H9 (cell line): ENCODE data around the gene GALNT15. TPM values are rescaled to one million over a fixed set of nuclear protein-coding genes. Genes with fewer than 3 reads are reported as not detected.

Experiments used
- DNase-seq: peaks from one replicate; pipeline ENCODE4 v3.0.0-alpha.2; 2017
- H2AFZ ChIP-seq: one replicate; pipeline ENCODE4 v1.6.1; 2013; ENCODE audit warnings: mild to moderate bottlenecking, low read length, control low read depth, moderate library complexity
- H2AK5ac ChIP-seq: 2 replicates; pipeline ENCODE4 v1.6.1; 2013; ENCODE audit warnings: low read length, control low read depth, mixed read lengths; ENCODE audit not compliant: insufficient read length
- H2BK120ac ChIP-seq: one replicate; pipeline ENCODE4 v1.6.1; 2013; ENCODE audit warnings: low read depth, mild to moderate bottlenecking, low read length, control low read depth, inconsistent platforms; ENCODE audit not compliant: poor library complexity, severe bottlenecking
- H2BK12ac ChIP-seq: 2 replicates; pipeline ENCODE4 v1.6.1; 2013; ENCODE audit warnings: low read length, control low read depth, mixed read lengths, low read depth; ENCODE audit not compliant: insufficient read length
- H2BK15ac ChIP-seq: 2 replicates; pipeline ENCODE4 v1.6.1; 2013; ENCODE audit warnings: low read depth, low read length, control low read depth
- H2BK20ac ChIP-seq: one replicate; pipeline ENCODE4 v1.6.1; 2013; ENCODE audit warnings: low read depth, mild to moderate bottlenecking, low read length, control low read depth, inconsistent platforms; ENCODE audit not compliant: poor library complexity, severe bottlenecking
- H2BK5ac ChIP-seq: 2 replicates; pipeline ENCODE4 v1.6.1; 2013; ENCODE audit warnings: low read length, control low read depth, mixed read lengths; ENCODE audit not compliant: insufficient read length
- H3K14ac ChIP-seq: 2 replicates; pipeline ENCODE4 v1.6.1; 2013; ENCODE audit warnings: low read length, control low read depth; ENCODE audit not compliant: insufficient read depth
- H3K18ac ChIP-seq: 2 replicates; pipeline ENCODE4 v1.6.1; 2013; ENCODE audit warnings: low read depth, mild to moderate bottlenecking, mixed read lengths, low read length, control low read depth; ENCODE audit not compliant: insufficient read length
- H3K23ac ChIP-seq: 2 replicates; pipeline ENCODE4 v1.6.1; 2013; ENCODE audit warnings: low read length, control low read depth, mixed read lengths, low read depth; ENCODE audit not compliant: insufficient read length
- H3K23me2 ChIP-seq: 2 replicates; pipeline ENCODE4 v1.6.1; 2013; ENCODE audit warnings: low read depth, mild to moderate bottlenecking, mixed read lengths, low read length, control low read depth; ENCODE audit not compliant: insufficient read length, poor library complexity, severe bottlenecking
- H3K27ac ChIP-seq: 2 replicates; pipeline ENCODE4 v1.5.1; 2013; ENCODE audit warnings: low read length, control low read depth, mixed read lengths, low read depth; ENCODE audit not compliant: insufficient read length
- H3K27me3 ChIP-seq: 2 replicates; pipeline ENCODE4 v1.6.1; 2013; ENCODE audit warnings: low read length, control low read depth, inconsistent platforms; ENCODE audit not compliant: insufficient read depth
- H3K4ac ChIP-seq: 2 replicates; pipeline ENCODE4 v1.6.1; 2013; ENCODE audit warnings: low read depth, mild to moderate bottlenecking, control low read depth, inconsistent platforms, low read length, moderate library complexity
- H3K4me1 ChIP-seq: 2 replicates; pipeline ENCODE4 v1.6.1; 2013; ENCODE audit warnings: low read length, control low read depth, inconsistent platforms; ENCODE audit not compliant: insufficient read depth
- H3K4me2 ChIP-seq: 2 replicates; pipeline ENCODE4 v1.6.1; 2013; ENCODE audit warnings: low read length, control low read depth, mixed read lengths; ENCODE audit not compliant: insufficient read length, insufficient read depth
- H3K56ac ChIP-seq: 2 replicates; pipeline ENCODE4 v1.6.1; 2013; ENCODE audit warnings: low read depth, mild to moderate bottlenecking, mixed read lengths, low read length, control low read depth; ENCODE audit not compliant: insufficient read length
- H3K79me1 ChIP-seq: 2 replicates; pipeline ENCODE4 v1.6.1; 2013; ENCODE audit warnings: low read depth, mild to moderate bottlenecking, moderate library complexity, low read length, control low read depth, inconsistent platforms; ENCODE audit not compliant: insufficient read depth, poor library complexity, severe bottlenecking
- H3K79me2 ChIP-seq: 2 replicates; pipeline ENCODE4 v1.6.1; 2013; ENCODE audit warnings: low read length, control low read depth, inconsistent platforms; ENCODE audit not compliant: insufficient read depth
- H3K9ac ChIP-seq: 2 replicates; pipeline ENCODE4 v1.6.1; 2013; ENCODE audit warnings: low read length, control low read depth, mixed read lengths; ENCODE audit not compliant: insufficient read length; ENCODE audit errors: extremely low read depth
- H3K9me3 ChIP-seq: one replicate; pipeline ENCODE4 v1.6.1; 2013; ENCODE audit warnings: low read depth, low read length, inconsistent platforms; ENCODE audit not compliant: control insufficient read depth
- H3T11ph ChIP-seq: one replicate; pipeline ENCODE4 v1.6.1; 2013; ENCODE audit warnings: mild to moderate bottlenecking, low read length, control low read depth, inconsistent platforms
- H4K20me1 ChIP-seq: one replicate; pipeline ENCODE4 v1.6.1; 2013; ENCODE audit not compliant: control insufficient read depth, insufficient read length, insufficient read depth
- H4K5ac ChIP-seq: 2 replicates; pipeline ENCODE4 v1.6.1; 2013; ENCODE audit warnings: low read depth, mild to moderate bottlenecking, mixed read lengths, low read length, control low read depth; ENCODE audit not compliant: insufficient read length
- H4K8ac ChIP-seq: replicated peaks from 2 replicates; pipeline ENCODE4 v1.6.1; 2013; ENCODE audit warnings: low read length, control low read depth, mixed read lengths, low read depth; ENCODE audit not compliant: insufficient read length
- H4K91ac ChIP-seq: 2 replicates; pipeline ENCODE4 v1.6.1; 2013; ENCODE audit warnings: low read depth, mild to moderate bottlenecking, moderate library complexity, mixed read lengths, low read length, control low read depth; ENCODE audit not compliant: insufficient read length
- H3K27ac Mint-ChIP-seq, 3 experiments: 2 replicates in 2 of 3; 3 replicates in 1 of 3; pipeline ENCODE4 v1.8.0; 2020 to 2021; ENCODE audit warnings: mixed read lengths in 3 of 3, mild to moderate bottlenecking in 1 of 3, moderate library complexity in 1 of 3
- H3K27me3 Mint-ChIP-seq: 2 replicates; pipeline ENCODE4 v1.8.0; 2021; ENCODE audit warnings: low read depth, mild to moderate bottlenecking, moderate library complexity, mixed read lengths
- H3K36me3 Mint-ChIP-seq, 3 experiments: 2 replicates in 2 of 3; 3 replicates in 1 of 3; pipeline ENCODE4 v1.8.0; 2020 to 2021; ENCODE audit warnings: low read depth in 3 of 3, mixed read lengths in 3 of 3; ENCODE audit not compliant: insufficient read depth in 1 of 3
- H3K4me1 Mint-ChIP-seq, 2 experiments: 2 replicates each; pipeline ENCODE4 v1.8.0; 2020; ENCODE audit warnings: mixed read lengths in 2 of 2
- H3K4me3 Mint-ChIP-seq, 2 experiments: 2 replicates in 1 of 2; 3 replicates in 1 of 2; pipeline ENCODE4 v1.8.0; 2020 to 2021; ENCODE audit warnings: mild to moderate bottlenecking in 2 of 2, mixed read lengths in 2 of 2, moderate library complexity in 1 of 2
- H3K9me3 Mint-ChIP-seq, 2 experiments: 2 replicates in 1 of 2; 3 replicates in 1 of 2; pipeline ENCODE4 v1.8.0; 2020; ENCODE audit warnings: mild to moderate bottlenecking in 2 of 2, mixed read lengths in 2 of 2, moderate library complexity in 1 of 2
- CTCF ChIP-seq: fragments of 200-600 bp; sonication (generic); conservative IDR thresholded peaks from 3 replicates; pipeline ENCODE4 v1.8.0; 2021; ENCODE audit warnings: antibody characterized with exemption, mild to moderate bottlenecking
- WGBS: extraction: QIAGEN DNeasy Blood & Tissue Kit; methylation state at CpG from one replicate; pipeline ENCODE4 v1.1.7; 2013; ENCODE audit warnings: missing lambda C conversion rate, low lambda C conversion rate, mixed read lengths; ENCODE audit not compliant: insufficient read length; ENCODE audit errors: extremely low coverage; 5-methylcytosine and 5-hydroxymethylcytosine counted together
- total RNA-seq: library from RNA; stranded (reverse); gene quantifications from 2 replicates; pipeline ENCODE4 v1.2.1, GENCODE V29; 2021

GALNT15 gene
- total RNA-seq, 1 experiment from 2014 or later = 0.04 TPM

DNA sequence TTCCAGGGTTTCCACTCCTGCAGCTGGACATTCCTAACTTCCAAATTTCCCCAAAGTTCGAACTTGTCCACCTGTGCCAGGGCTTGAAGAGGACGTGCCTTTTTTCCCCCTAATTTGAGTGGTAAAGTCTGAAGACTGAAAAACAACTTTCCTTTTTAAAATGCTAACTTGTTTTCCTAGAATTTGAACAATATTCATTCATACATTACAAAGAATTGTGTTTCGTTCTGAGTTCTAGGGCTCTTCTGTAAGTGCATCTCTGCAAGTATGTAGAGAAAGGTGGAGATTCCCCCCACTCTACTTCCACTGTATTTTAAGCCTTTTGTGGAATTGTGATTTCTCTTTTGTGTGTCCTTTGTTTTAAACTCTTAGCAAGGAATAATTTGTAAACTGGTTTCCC, 80.8 kb downstream of the GALNT15 start:
- no peak overlapping the region for H3K56ac ChIP-seq
- H3K36me3 Mint-ChIP-seq = peaks cover 3 to 7% (median 7%) of the 10 kb centered on the region in 3 experiments; a peak in 4 of 7 replicates
- H3K23ac ChIP-seq = no peak overlapping the region
- H2BK120ac ChIP-seq = no peak overlapping the region
- H3K23me2 ChIP-seq = no peaks in the 10 kb centered on the region
- no peaks in the 10 kb centered on the region for H3K4me1 Mint-ChIP-seq
- no peak overlapping the region for H3K27ac ChIP-seq
- no peak overlapping the region for H4K8ac ChIP-seq
- no peak overlapping the region for H3K14ac ChIP-seq
- H3T11ph ChIP-seq = no peak overlapping the region
- no peak overlapping the region for H3K4ac ChIP-seq
- TF ChIP-seq CTCF = no peak
- H3K9me3 Mint-ChIP-seq = no peaks in the 10 kb centered on the region
- no CpG with 5 or more reads among the region's 3 CpGs for WGBS
- no peak overlapping the region for H4K5ac ChIP-seq
- no peaks in the 10 kb centered on the region for H3K79me1 ChIP-seq
- no peak overlapping the region for H2BK15ac ChIP-seq
- no peak overlapping the region for H2BK5ac ChIP-seq
- no peak overlapping the region for H3K18ac ChIP-seq
- no peaks in the 10 kb centered on the region for H3K9me3 ChIP-seq
- no peak overlapping the region for H2BK12ac ChIP-seq
- no peak overlapping the region for H3K4me3 Mint-ChIP-seq
- no peak for DNase-seq
- H2BK20ac ChIP-seq = no peak overlapping the region
- H2AK5ac ChIP-seq = no peak overlapping the region
- no peaks in the 10 kb centered on the region for H3K27me3 ChIP-seq
- H3K27ac Mint-ChIP-seq = no peak overlapping the region; a peak in 2 of 7 replicates
- no peaks in the 10 kb centered on the region; the same call in 1 of the 2 replicates for H3K27me3 Mint-ChIP-seq
- no peaks in the 10 kb centered on the region for H4K20me1 ChIP-seq
- H3K9ac ChIP-seq = no peak overlapping the region
- no peak overlapping the region for H2AFZ ChIP-seq
- no peak overlapping the region for H4K91ac ChIP-seq
- no peaks in the 10 kb centered on the region for H3K79me2 ChIP-seq
- H3K4me2 ChIP-seq = no peak overlapping the region
- no peaks in the 10 kb centered on the region for H3K4me1 ChIP-seq
